ENCODE measurements around the gene AGPAT4. TPM values are rescaled to one million over a fixed set of nuclear protein-coding genes. Genes with fewer than 3 reads are reported as not detected.
"Not testable (repeated sequence)": the region's sequence is repeated elsewhere in the genome, so short reads cannot be mapped to it uniquely, and the experiment has no call there.

Gene AGPAT4
- total RNA-seq, 1 experiment from 2014 or later = 22.0 TPM

- Mint-ChIP-seq H3K4me3 (no peak overlapping the region), H3K27ac (no peak overlapping the region), H3K4me1 (peaks cover 26 to 33% of the 10 kb centered on the region in 2 experiments), H3K36me3 (ENCODE audit: insufficient read depth in 1 of 3, low read depth in 3 of 3) (peaks cover 0 to 11% (median 3%) of the 10 kb centered on the region in 3 experiments; a peak in 5 of 7 replicates), H3K9me3 (peaks cover 11 to 14% of the 10 kb centered on the region in 2 experiments), H3K27me3 (ENCODE audit: low read depth) (peaks cover 1% of the 10 kb centered on the region; the same call in 1 of the 2 replicates)
- no peak overlapping the region for H3K27ac ChIP-seq (ENCODE audit: insufficient read length, low read depth, low read length)
- H4K8ac ChIP-seq (replicated peaks; ENCODE audit: insufficient read length, low read depth, low read length) = no peak overlapping the region
- no peaks in the 10 kb centered on the region for H3K23me2 ChIP-seq (ENCODE audit: insufficient read length, low read depth, low read length, poor library complexity, severe bottlenecking)
- no peak overlapping the region for H2BK15ac ChIP-seq (ENCODE audit: low read depth, low read length)
- no peak overlapping the region for H2AFZ ChIP-seq (ENCODE audit: low read length)
- H3K4ac ChIP-seq (ENCODE audit: low read depth, low read length) = no peak overlapping the region
- no peak overlapping the region for H2AK5ac ChIP-seq (ENCODE audit: insufficient read length, low read length)
- no peak overlapping the region for H3K4me2 ChIP-seq (ENCODE audit: insufficient read depth, insufficient read length, low read length)
- H3K18ac ChIP-seq (ENCODE audit: insufficient read length, low read depth, low read length) = no peak overlapping the region
- H2BK5ac ChIP-seq (ENCODE audit: insufficient read length, low read length) = no peak overlapping the region
- H3K4me1 ChIP-seq (ENCODE audit: insufficient read depth, low read length) = peaks cover 2% of the 10 kb centered on the region; the same call in 1 of the 2 replicates
- H3K9ac ChIP-seq (ENCODE audit: extremely low read depth, insufficient read length, low read length) = no peak overlapping the region
- no peaks in the 10 kb centered on the region for H3K79me2 ChIP-seq (ENCODE audit: insufficient read depth, low read length)
- no peak overlapping the region for H3K56ac ChIP-seq (ENCODE audit: insufficient read length, low read depth, low read length)
- no peaks in the 10 kb centered on the region for H4K20me1 ChIP-seq (ENCODE audit: control insufficient read depth, insufficient read depth, insufficient read length)
- H3K27me3 ChIP-seq (ENCODE audit: insufficient read depth, low read length) = no peaks in the 10 kb centered on the region
- no peaks in the 10 kb centered on the region for H3K9me3 ChIP-seq (ENCODE audit: control insufficient read depth, low read depth, low read length)
- H3K14ac ChIP-seq (ENCODE audit: insufficient read depth, low read length) = no peak overlapping the region
- DNase-seq = no peak
- H3K23ac ChIP-seq (ENCODE audit: insufficient read length, low read depth, low read length) = no peak overlapping the region
- no peak overlapping the region for H2BK12ac ChIP-seq (ENCODE audit: insufficient read length, low read depth, low read length)
- no CpG with 5 or more reads among the region's 3 CpGs for WGBS (ENCODE audit: extremely low coverage, insufficient read length, low lambda C conversion rate)
- TF ChIP-seq CTCF (conservative IDR thresholded peaks at IDR 0.05) = no peak
- no peaks in the 10 kb centered on the region for H3K79me1 ChIP-seq (ENCODE audit: insufficient read depth, low read depth, low read length, poor library complexity, severe bottlenecking)
- H4K91ac ChIP-seq (ENCODE audit: insufficient read length, low read depth, low read length) = no peak overlapping the region
- H2BK20ac ChIP-seq (ENCODE audit: low read depth, low read length, poor library complexity, severe bottlenecking) = no peak overlapping the region
- H3T11ph ChIP-seq (ENCODE audit: low read length) = no peak overlapping the region
- no peak overlapping the region for H4K5ac ChIP-seq (ENCODE audit: insufficient read length, low read depth, low read length)
- no peak overlapping the region for H2BK120ac ChIP-seq (ENCODE audit: low read depth, low read length, poor library complexity, severe bottlenecking)
These were observed 42.7 kb upstream of the AGPAT4 start for GRCh38 chr6:161316531-161316930.

GRCh38 chr6:161315246-161315917 lies 41.5 kb upstream of the AGPAT4 start:
- H3K4me1 Mint-ChIP-seq = peaks cover 26 to 33% of the 10 kb centered on the region in 2 experiments
- H3K4me1 ChIP-seq (ENCODE audit: insufficient read depth, low read length); H3K9me3 ChIP-seq (ENCODE audit: control insufficient read depth, low read depth, low read length); H3K14ac ChIP-seq (ENCODE audit: insufficient read depth, low read length); H3K79me1 ChIP-seq (ENCODE audit: insufficient read depth, low read depth, low read length, poor library complexity, severe bottlenecking); H3K4ac ChIP-seq (ENCODE audit: low read depth, low read length); H3K4me3 Mint-ChIP-seq; H3K4me2 ChIP-seq (ENCODE audit: insufficient read depth, insufficient read length, low read length); H3K9ac ChIP-seq (ENCODE audit: extremely low read depth, insufficient read length, low read length); H2BK120ac ChIP-seq (ENCODE audit: low read depth, low read length, poor library complexity, severe bottlenecking); H3K27ac ChIP-seq (ENCODE audit: insufficient read length, low read depth, low read length); H3T11ph ChIP-seq (ENCODE audit: low read length); H4K20me1 ChIP-seq (ENCODE audit: control insufficient read depth, insufficient read depth, insufficient read length); H2AK5ac ChIP-seq (ENCODE audit: insufficient read length, low read length); H2BK15ac ChIP-seq (ENCODE audit: low read depth, low read length); H3K27ac Mint-ChIP-seq; H3K56ac ChIP-seq (ENCODE audit: insufficient read length, low read depth, low read length); H3K27me3 Mint-ChIP-seq (ENCODE audit: low read depth); H2BK12ac ChIP-seq (ENCODE audit: insufficient read length, low read depth, low read length); H3K79me2 ChIP-seq (ENCODE audit: insufficient read depth, low read length); H4K5ac ChIP-seq (ENCODE audit: insufficient read length, low read depth, low read length); H2BK20ac ChIP-seq (ENCODE audit: low read depth, low read length, poor library complexity, severe bottlenecking); DNase-seq; H2AFZ ChIP-seq (ENCODE audit: low read length); H3K18ac ChIP-seq (ENCODE audit: insufficient read length, low read depth, low read length); H4K8ac ChIP-seq (replicated peaks; ENCODE audit: insufficient read length, low read depth, low read length); H3K23ac ChIP-seq (ENCODE audit: insufficient read length, low read depth, low read length); H3K23me2 ChIP-seq (ENCODE audit: insufficient read length, low read depth, low read length, poor library complexity, severe bottlenecking); H2BK5ac ChIP-seq (ENCODE audit: insufficient read length, low read length); H4K91ac ChIP-seq (ENCODE audit: insufficient read length, low read depth, low read length); H3K27me3 ChIP-seq (ENCODE audit: insufficient read depth, low read length): not testable (repeated sequence)
- 100% methylated on average over 1 of the region's 15 CpGs for WGBS (ENCODE audit: extremely low coverage, insufficient read length, low lambda C conversion rate)
- peaks cover 13 to 14% of the 10 kb centered on the region in 2 experiments for H3K9me3 Mint-ChIP-seq
- peaks cover 0 to 11% (median 3%) of the 10 kb centered on the region in 3 experiments; a peak in 5 of 7 replicates for H3K36me3 Mint-ChIP-seq (ENCODE audit: insufficient read depth in 1 of 3, low read depth in 3 of 3)
